H9 (cell line): ENCODE results near the gene EFNB1. TPM values are rescaled to one million over a fixed set of nuclear protein-coding genes. Genes with fewer than 3 reads are reported as not detected.

ENCODE experiments used
- DNase-seq: peaks from one replicate; pipeline ENCODE4 v3.0.0-alpha.2; 2017
- H2AFZ ChIP-seq: one replicate; pipeline ENCODE4 v1.6.1; 2013; ENCODE audit warnings: mild to moderate bottlenecking, low read length, control low read depth, moderate library complexity
- H2AK5ac ChIP-seq: 2 replicates; pipeline ENCODE4 v1.6.1; 2013; ENCODE audit warnings: low read length, control low read depth, mixed read lengths; ENCODE audit not compliant: insufficient read length
- H2BK120ac ChIP-seq: one replicate; pipeline ENCODE4 v1.6.1; 2013; ENCODE audit warnings: low read depth, mild to moderate bottlenecking, low read length, control low read depth, inconsistent platforms; ENCODE audit not compliant: poor library complexity, severe bottlenecking
- H2BK12ac ChIP-seq: 2 replicates; pipeline ENCODE4 v1.6.1; 2013; ENCODE audit warnings: low read length, control low read depth, mixed read lengths, low read depth; ENCODE audit not compliant: insufficient read length
- H2BK15ac ChIP-seq: 2 replicates; pipeline ENCODE4 v1.6.1; 2013; ENCODE audit warnings: low read depth, low read length, control low read depth
- H2BK20ac ChIP-seq: one replicate; pipeline ENCODE4 v1.6.1; 2013; ENCODE audit warnings: low read depth, mild to moderate bottlenecking, low read length, control low read depth, inconsistent platforms; ENCODE audit not compliant: poor library complexity, severe bottlenecking
- H2BK5ac ChIP-seq: 2 replicates; pipeline ENCODE4 v1.6.1; 2013; ENCODE audit warnings: low read length, control low read depth, mixed read lengths; ENCODE audit not compliant: insufficient read length
- H3K14ac ChIP-seq: 2 replicates; pipeline ENCODE4 v1.6.1; 2013; ENCODE audit warnings: low read length, control low read depth; ENCODE audit not compliant: insufficient read depth
- H3K18ac ChIP-seq: 2 replicates; pipeline ENCODE4 v1.6.1; 2013; ENCODE audit warnings: low read depth, mild to moderate bottlenecking, mixed read lengths, low read length, control low read depth; ENCODE audit not compliant: insufficient read length
- H3K23ac ChIP-seq: 2 replicates; pipeline ENCODE4 v1.6.1; 2013; ENCODE audit warnings: low read length, control low read depth, mixed read lengths, low read depth; ENCODE audit not compliant: insufficient read length
- H3K23me2 ChIP-seq: 2 replicates; pipeline ENCODE4 v1.6.1; 2013; ENCODE audit warnings: low read depth, mild to moderate bottlenecking, mixed read lengths, low read length, control low read depth; ENCODE audit not compliant: insufficient read length, poor library complexity, severe bottlenecking
- H3K27ac ChIP-seq: 2 replicates; pipeline ENCODE4 v1.5.1; 2013; ENCODE audit warnings: low read length, control low read depth, mixed read lengths, low read depth; ENCODE audit not compliant: insufficient read length
- H3K27me3 ChIP-seq: 2 replicates; pipeline ENCODE4 v1.6.1; 2013; ENCODE audit warnings: low read length, control low read depth, inconsistent platforms; ENCODE audit not compliant: insufficient read depth
- H3K4ac ChIP-seq: 2 replicates; pipeline ENCODE4 v1.6.1; 2013; ENCODE audit warnings: low read depth, mild to moderate bottlenecking, control low read depth, inconsistent platforms, low read length, moderate library complexity
- H3K4me1 ChIP-seq: 2 replicates; pipeline ENCODE4 v1.6.1; 2013; ENCODE audit warnings: low read length, control low read depth, inconsistent platforms; ENCODE audit not compliant: insufficient read depth
- H3K4me2 ChIP-seq: 2 replicates; pipeline ENCODE4 v1.6.1; 2013; ENCODE audit warnings: low read length, control low read depth, mixed read lengths; ENCODE audit not compliant: insufficient read length, insufficient read depth
- H3K56ac ChIP-seq: 2 replicates; pipeline ENCODE4 v1.6.1; 2013; ENCODE audit warnings: low read depth, mild to moderate bottlenecking, mixed read lengths, low read length, control low read depth; ENCODE audit not compliant: insufficient read length
- H3K79me1 ChIP-seq: 2 replicates; pipeline ENCODE4 v1.6.1; 2013; ENCODE audit warnings: low read depth, mild to moderate bottlenecking, moderate library complexity, low read length, control low read depth, inconsistent platforms; ENCODE audit not compliant: insufficient read depth, poor library complexity, severe bottlenecking
- H3K79me2 ChIP-seq: 2 replicates; pipeline ENCODE4 v1.6.1; 2013; ENCODE audit warnings: low read length, control low read depth, inconsistent platforms; ENCODE audit not compliant: insufficient read depth
- H3K9ac ChIP-seq: 2 replicates; pipeline ENCODE4 v1.6.1; 2013; ENCODE audit warnings: low read length, control low read depth, mixed read lengths; ENCODE audit not compliant: insufficient read length; ENCODE audit errors: extremely low read depth
- H3K9me3 ChIP-seq: one replicate; pipeline ENCODE4 v1.6.1; 2013; ENCODE audit warnings: low read depth, low read length, inconsistent platforms; ENCODE audit not compliant: control insufficient read depth
- H3T11ph ChIP-seq: one replicate; pipeline ENCODE4 v1.6.1; 2013; ENCODE audit warnings: mild to moderate bottlenecking, low read length, control low read depth, inconsistent platforms
- H4K20me1 ChIP-seq: one replicate; pipeline ENCODE4 v1.6.1; 2013; ENCODE audit not compliant: control insufficient read depth, insufficient read length, insufficient read depth
- H4K5ac ChIP-seq: 2 replicates; pipeline ENCODE4 v1.6.1; 2013; ENCODE audit warnings: low read depth, mild to moderate bottlenecking, mixed read lengths, low read length, control low read depth; ENCODE audit not compliant: insufficient read length
- H4K8ac ChIP-seq: replicated peaks from 2 replicates; pipeline ENCODE4 v1.6.1; 2013; ENCODE audit warnings: low read length, control low read depth, mixed read lengths, low read depth; ENCODE audit not compliant: insufficient read length
- H4K91ac ChIP-seq: 2 replicates; pipeline ENCODE4 v1.6.1; 2013; ENCODE audit warnings: low read depth, mild to moderate bottlenecking, moderate library complexity, mixed read lengths, low read length, control low read depth; ENCODE audit not compliant: insufficient read length
- H3K27ac Mint-ChIP-seq, 3 experiments: 2 replicates in 2 of 3; 3 replicates in 1 of 3; pipeline ENCODE4 v1.8.0; 2020 to 2021; ENCODE audit warnings: mixed read lengths in 3 of 3, mild to moderate bottlenecking in 1 of 3, moderate library complexity in 1 of 3
- H3K27me3 Mint-ChIP-seq: 2 replicates; pipeline ENCODE4 v1.8.0; 2021; ENCODE audit warnings: low read depth, mild to moderate bottlenecking, moderate library complexity, mixed read lengths
- H3K36me3 Mint-ChIP-seq, 3 experiments: 2 replicates in 2 of 3; 3 replicates in 1 of 3; pipeline ENCODE4 v1.8.0; 2020 to 2021; ENCODE audit warnings: low read depth in 3 of 3, mixed read lengths in 3 of 3; ENCODE audit not compliant: insufficient read depth in 1 of 3
- H3K4me1 Mint-ChIP-seq, 2 experiments: 2 replicates each; pipeline ENCODE4 v1.8.0; 2020; ENCODE audit warnings: mixed read lengths in 2 of 2
- H3K4me3 Mint-ChIP-seq, 2 experiments: 2 replicates in 1 of 2; 3 replicates in 1 of 2; pipeline ENCODE4 v1.8.0; 2020 to 2021; ENCODE audit warnings: mild to moderate bottlenecking in 2 of 2, mixed read lengths in 2 of 2, moderate library complexity in 1 of 2
- H3K9me3 Mint-ChIP-seq, 2 experiments: 2 replicates in 1 of 2; 3 replicates in 1 of 2; pipeline ENCODE4 v1.8.0; 2020; ENCODE audit warnings: mild to moderate bottlenecking in 2 of 2, mixed read lengths in 2 of 2, moderate library complexity in 1 of 2
- WGBS: extraction: QIAGEN DNeasy Blood & Tissue Kit; methylation state at CpG from one replicate; pipeline ENCODE4 v1.1.7; 2013; ENCODE audit warnings: missing lambda C conversion rate, low lambda C conversion rate, mixed read lengths; ENCODE audit not compliant: insufficient read length; ENCODE audit errors: extremely low coverage; 5-methylcytosine and 5-hydroxymethylcytosine counted together
- total RNA-seq: library from RNA; stranded (reverse); gene quantifications from 2 replicates; pipeline ENCODE4 v1.2.1, GENCODE V29; 2021
- TF ChIP-seq, protein P1 (sequence below): fragments of 200-600 bp; sonication (generic); conservative IDR thresholded peaks from 3 replicates; pipeline ENCODE4 v1.8.0; 2021; ENCODE audit warnings: antibody characterized with exemption, mild to moderate bottlenecking

Gene EFNB1
- total RNA-seq, 1 experiment from 2014 or later, result 3.1 TPM

DNA sequence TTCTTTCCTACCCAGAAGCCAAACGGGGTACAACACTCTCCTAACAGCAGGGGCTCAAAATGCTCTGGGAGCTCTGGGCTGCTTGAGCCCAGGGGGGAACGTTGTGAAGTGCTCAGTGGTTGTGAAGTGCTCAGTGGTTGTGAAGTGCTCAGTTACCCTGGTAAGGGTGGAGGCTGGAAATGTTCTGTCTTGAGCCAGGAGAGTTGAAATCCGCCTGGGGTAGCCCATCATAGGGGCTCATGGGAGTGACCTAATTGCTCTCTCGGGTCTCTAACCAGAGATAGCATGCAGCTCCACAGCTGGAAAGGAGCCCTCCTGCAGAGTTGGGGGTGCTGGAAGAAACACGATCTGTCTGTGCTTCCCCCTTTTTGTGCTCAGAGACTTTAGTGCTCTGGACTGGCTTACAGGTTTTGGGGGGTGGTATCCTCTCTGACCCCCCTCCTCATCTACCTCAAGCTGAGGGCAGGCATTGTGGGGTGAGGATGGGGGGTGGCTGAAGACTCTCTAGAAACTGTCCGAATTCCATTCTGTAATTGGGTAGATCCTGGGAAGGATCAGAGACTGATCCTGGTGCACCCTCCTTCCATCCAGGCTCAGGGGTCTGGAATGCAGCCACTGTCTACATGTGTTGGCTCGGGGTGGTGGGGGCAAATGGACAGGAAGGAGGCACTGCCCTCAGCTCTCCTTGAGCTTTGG lies 2.7 kb downstream of the EFNB1 start:
- Histone ChIP-seq H2AK5ac (no peak overlapping the region), H3K79me1 (no peaks in the 10 kb centered on the region), H4K91ac (no peak overlapping the region), H3K27me3 (peaks cover 69% of the 10 kb centered on the region), H3K9me3 (no peaks in the 10 kb centered on the region), H2BK15ac (no peak overlapping the region), H3K56ac (no peak overlapping the region), H3K18ac (no peak overlapping the region), H3K4ac (no peak overlapping the region), H3K23ac (no peak overlapping the region), H2BK5ac (no peak overlapping the region), H3K9ac (no peak overlapping the region), H3K27ac (no peak overlapping the region), H2BK12ac (no peak overlapping the region), H3K4me2 (peak overlapping the region; percentile 59), H3K4me1 (no peaks in the 10 kb centered on the region), H4K5ac (no peak overlapping the region), H4K8ac (no peak overlapping the region), H2AFZ (no peak overlapping the region), H3T11ph (no peak overlapping the region), H3K14ac (no peak overlapping the region), H4K20me1 (no peaks in the 10 kb centered on the region), H3K23me2 (peaks cover 7% of the 10 kb centered on the region), H3K79me2 (no peaks in the 10 kb centered on the region), H2BK120ac (no peak overlapping the region), H2BK20ac (no peak overlapping the region)
- Mint-ChIP-seq H3K36me3 (peaks cover 0 to 3% (median 2%) of the 10 kb centered on the region in 3 experiments; a peak in 3 of 7 replicates), H3K27me3 (peaks cover 97% of the 10 kb centered on the region), H3K4me1 (peaks cover 13 to 29% of the 10 kb centered on the region in 2 experiments), H3K4me3 (peak overlapping the region in 1 of 2 experiments; percentile 86; a peak in 4 of 5 replicates), H3K27ac (no peak overlapping the region), H3K9me3 (peaks cover 47 to 67% of the 10 kb centered on the region in 2 experiments)
- TF ChIP-seq, protein P1, sequence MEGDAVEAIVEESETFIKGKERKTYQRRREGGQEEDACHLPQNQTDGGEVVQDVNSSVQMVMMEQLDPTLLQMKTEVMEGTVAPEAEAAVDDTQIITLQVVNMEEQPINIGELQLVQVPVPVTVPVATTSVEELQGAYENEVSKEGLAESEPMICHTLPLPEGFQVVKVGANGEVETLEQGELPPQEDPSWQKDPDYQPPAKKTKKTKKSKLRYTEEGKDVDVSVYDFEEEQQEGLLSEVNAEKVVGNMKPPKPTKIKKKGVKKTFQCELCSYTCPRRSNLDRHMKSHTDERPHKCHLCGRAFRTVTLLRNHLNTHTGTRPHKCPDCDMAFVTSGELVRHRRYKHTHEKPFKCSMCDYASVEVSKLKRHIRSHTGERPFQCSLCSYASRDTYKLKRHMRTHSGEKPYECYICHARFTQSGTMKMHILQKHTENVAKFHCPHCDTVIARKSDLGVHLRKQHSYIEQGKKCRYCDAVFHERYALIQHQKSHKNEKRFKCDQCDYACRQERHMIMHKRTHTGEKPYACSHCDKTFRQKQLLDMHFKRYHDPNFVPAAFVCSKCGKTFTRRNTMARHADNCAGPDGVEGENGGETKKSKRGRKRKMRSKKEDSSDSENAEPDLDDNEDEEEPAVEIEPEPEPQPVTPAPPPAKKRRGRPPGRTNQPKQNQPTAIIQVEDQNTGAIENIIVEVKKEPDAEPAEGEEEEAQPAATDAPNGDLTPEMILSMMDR, result no peak
- DNase-seq, result peak; percentile 26
- no CpG with 5 or more reads among the region's 7 CpGs for WGBS
